OCI-LY1 (cell line): Measurements from ENCODE around the gene GSTM1.

Experiments used
- EZH2 ChIP-seq: fragments of 200-600 bp; sonication (generic), shearing (Covaris generic); IDR thresholded peaks from 2 replicates; pipeline ENCODE4 v1.8.0; 2017; ENCODE audit warnings: borderline replicate concordance, mixed run types, mild to moderate bottlenecking, antibody characterized with exemption, low read length, moderate library complexity, mixed read lengths
- TF ChIP-seq, protein P1 (sequence below): fragments of 200-600 bp; sonication (generic), shearing (Covaris generic); IDR thresholded peaks from 2 replicates; pipeline ENCODE4 v1.5.1; 2017; ENCODE audit warnings: mild to moderate bottlenecking, antibody characterized with exemption, low read length, moderate library complexity, mixed read lengths

DNA sequence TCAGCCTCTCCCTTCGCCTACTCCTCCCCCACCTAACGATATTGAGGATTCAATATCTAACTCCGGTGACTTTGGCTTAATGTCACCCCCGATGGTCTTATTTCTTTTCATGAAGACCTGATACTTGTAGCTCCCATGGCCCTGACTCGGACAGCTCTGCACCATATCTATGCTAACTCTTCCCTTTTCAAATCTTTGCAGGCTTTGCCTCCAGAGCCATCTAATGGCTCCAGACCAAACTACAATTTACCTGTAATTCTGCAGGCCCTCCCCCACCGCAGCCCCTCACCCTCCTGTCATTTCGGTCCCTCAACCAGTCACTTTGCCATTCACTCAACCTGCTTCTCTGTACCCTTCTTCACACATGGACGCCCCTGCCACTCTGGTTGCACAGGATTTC lies 16.6 kb downstream of the GSTM1 start:
- no peak for TF ChIP-seq EZH2
- TF ChIP-seq, protein P1, sequence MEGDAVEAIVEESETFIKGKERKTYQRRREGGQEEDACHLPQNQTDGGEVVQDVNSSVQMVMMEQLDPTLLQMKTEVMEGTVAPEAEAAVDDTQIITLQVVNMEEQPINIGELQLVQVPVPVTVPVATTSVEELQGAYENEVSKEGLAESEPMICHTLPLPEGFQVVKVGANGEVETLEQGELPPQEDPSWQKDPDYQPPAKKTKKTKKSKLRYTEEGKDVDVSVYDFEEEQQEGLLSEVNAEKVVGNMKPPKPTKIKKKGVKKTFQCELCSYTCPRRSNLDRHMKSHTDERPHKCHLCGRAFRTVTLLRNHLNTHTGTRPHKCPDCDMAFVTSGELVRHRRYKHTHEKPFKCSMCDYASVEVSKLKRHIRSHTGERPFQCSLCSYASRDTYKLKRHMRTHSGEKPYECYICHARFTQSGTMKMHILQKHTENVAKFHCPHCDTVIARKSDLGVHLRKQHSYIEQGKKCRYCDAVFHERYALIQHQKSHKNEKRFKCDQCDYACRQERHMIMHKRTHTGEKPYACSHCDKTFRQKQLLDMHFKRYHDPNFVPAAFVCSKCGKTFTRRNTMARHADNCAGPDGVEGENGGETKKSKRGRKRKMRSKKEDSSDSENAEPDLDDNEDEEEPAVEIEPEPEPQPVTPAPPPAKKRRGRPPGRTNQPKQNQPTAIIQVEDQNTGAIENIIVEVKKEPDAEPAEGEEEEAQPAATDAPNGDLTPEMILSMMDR, result peak; percentile 28; the same call in 1 of the 2 replicates
